ENCODE results near the gene IFI44. TPM values are rescaled to one million over a fixed set of nuclear protein-coding genes. Genes with fewer than 3 reads are reported as not detected.

The IFI44 gene
- total RNA-seq, 1 donor from 2014 or later: not detected

- peaks cover 2% of the 10 kb centered on the region for H3K27me3 Mint-ChIP-seq (ENCODE audit: insufficient read depth, low read depth)
- H3K27ac Mint-ChIP-seq: no peak overlapping the region
- H3F3A ChIP-seq (ENCODE audit: low read depth): no peaks in the 10 kb centered on the region
- no peaks in the 10 kb centered on the region for H3K36me3 ChIP-seq
- peaks cover 4% of the 10 kb centered on the region for H3K9me3 Mint-ChIP-seq
- H3K27me3 ChIP-seq: no peaks in the 10 kb centered on the region
- no peaks in the 10 kb centered on the region for H3K4me1 ChIP-seq
- H3K4me1 Mint-ChIP-seq: no peaks in the 10 kb centered on the region
- no peak overlapping the region for H3K4me3 Mint-ChIP-seq
- H4K20me1 ChIP-seq (ENCODE audit: low read depth): no peaks in the 10 kb centered on the region
- no peak overlapping the region for H3K9ac ChIP-seq
- H3K79me2 ChIP-seq (ENCODE audit: low read depth): no peaks in the 10 kb centered on the region
- H3K9me3 ChIP-seq (ENCODE audit: low read depth): no peaks in the 10 kb centered on the region
- TF ChIP-seq EZH2phosphoT487 (IDR thresholded peaks at IDR 0.05) (no peak), CTCF (IDR thresholded peaks at IDR 0.05) (no peak), EZH2 (IDR thresholded peaks at IDR 0.05) (no peak)
- H3K36me3 Mint-ChIP-seq: no peaks in the 10 kb centered on the region
- no peak overlapping the region for H3K4me2 ChIP-seq
- H3K27ac ChIP-seq: no peak overlapping the region
- H3K4me3 ChIP-seq: no peak overlapping the region
- no peak for DNase-seq (ENCODE audit: low spot score)
- no peak overlapping the region for H2AFZ ChIP-seq (replicated peaks)
These were observed 50.2 kb downstream of the IFI44 start for GRCh38 chr1:78699813-78700212.

GRCh38 chr1:78702426-78702825 is 52.8 kb downstream of the IFI44 start:
- no peak overlapping the region for H2AFZ ChIP-seq (replicated peaks)

GRCh38 chr1:78703806-78704205 is 54.2 kb downstream of the IFI44 start:
- Mint-ChIP-seq H3K9me3 (peaks cover 4% of the 10 kb centered on the region), H3K27ac (no peak overlapping the region), H3K27me3 (ENCODE audit: insufficient read depth, low read depth) (peaks cover 2% of the 10 kb centered on the region), H3K4me1 (no peaks in the 10 kb centered on the region), H3K36me3 (no peaks in the 10 kb centered on the region), H3K4me3 (no peak overlapping the region)
- Histone ChIP-seq H4K20me1 (ENCODE audit: low read depth) (no peaks in the 10 kb centered on the region), H3K79me2 (ENCODE audit: low read depth) (no peaks in the 10 kb centered on the region), H3K9ac (no peak overlapping the region), H3K4me2 (no peak overlapping the region), H2AFZ (replicated peaks) (no peak overlapping the region), H3K27ac (no peak overlapping the region), H3K9me3 (ENCODE audit: low read depth) (no peaks in the 10 kb centered on the region), H3F3A (ENCODE audit: low read depth) (no peaks in the 10 kb centered on the region), H3K4me1 (no peaks in the 10 kb centered on the region), H3K27me3 (no peaks in the 10 kb centered on the region), H3K4me3 (no peak overlapping the region), H3K36me3 (no peaks in the 10 kb centered on the region)
- TF ChIP-seq EZH2 (IDR thresholded peaks at IDR 0.05) (no peak), CTCF (IDR thresholded peaks at IDR 0.05) (no peak), EZH2phosphoT487 (IDR thresholded peaks at IDR 0.05) (no peak)
- no peak for DNase-seq (ENCODE audit: low spot score)

More at GRCh38 chr1:78702426-78702825, 52.8 kb downstream of the IFI44 start:
- Histone ChIP-seq H3K9ac (no peak overlapping the region), H3K9me3 (ENCODE audit: low read depth) (no peaks in the 10 kb centered on the region), H3K4me3 (no peak overlapping the region), H3K79me2 (ENCODE audit: low read depth) (no peaks in the 10 kb centered on the region), H4K20me1 (ENCODE audit: low read depth) (no peaks in the 10 kb centered on the region), H3K36me3 (no peaks in the 10 kb centered on the region), H3K27ac (no peak overlapping the region), H3K4me1 (no peaks in the 10 kb centered on the region), H3K27me3 (no peaks in the 10 kb centered on the region), H3K4me2 (no peak overlapping the region), H3F3A (ENCODE audit: low read depth) (no peaks in the 10 kb centered on the region)
- Mint-ChIP-seq H3K4me1 (no peaks in the 10 kb centered on the region), H3K27me3 (ENCODE audit: insufficient read depth, low read depth) (peaks cover 2% of the 10 kb centered on the region), H3K27ac (no peak overlapping the region), H3K4me3 (no peak overlapping the region), H3K9me3 (peaks cover 4% of the 10 kb centered on the region), H3K36me3 (no peaks in the 10 kb centered on the region)
- no peak for TF ChIP-seq CTCF (IDR thresholded peaks at IDR 0.05)
- TF ChIP-seq EZH2 (IDR thresholded peaks at IDR 0.05): no peak
- TF ChIP-seq EZH2phosphoT487 (IDR thresholded peaks at IDR 0.05): no peak
- DNase-seq (ENCODE audit: low spot score): no peak

Data from neural progenitor cell (in vitro differentiated cells).